ENCODE measurements around the gene AFF3.
"Not testable (repeated sequence)": the region's sequence is repeated elsewhere in the genome, so short reads cannot be mapped to it uniquely, and the experiment has no call there.

The AFF3 gene

GRCh38 chr2:99504844-99505584, 637.4 kb downstream of the AFF3 start:
- DNase-seq = no peak

- not testable (repeated sequence) for DNase-seq
Observed at GRCh38 chr2:99503662-99504416, 638.6 kb downstream of the AFF3 start.

- DNase-seq = no peak
Observed at GRCh38 chr2:99496021-99496420, 646.4 kb downstream of the AFF3 start.
